HEK293T (cell line): ENCODE measurements around the gene OR5D13.

ENCODE experiments used
- BHLHE40 ChIP-seq: fragments of 450-650 bp; IDR thresholded peaks from 2 replicates; pipeline ENCODE4 v1.6.1; 2016; ENCODE audit warnings: mild to moderate bottlenecking, moderate library complexity, borderline replicate concordance
- ELF4 ChIP-seq: fragments of 450-650 bp; IDR thresholded peaks from 2 replicates; pipeline ENCODE4 v1.6.1; 2017; ENCODE audit warnings: antibody characterized with exemption
- FOXA1 ChIP-seq: fragments of 450-650 bp; IDR thresholded peaks from 2 replicates; pipeline ENCODE4 v1.6.1; 2016; ENCODE audit warnings: mild to moderate bottlenecking
- FOXM1 ChIP-seq: fragments of 450-650 bp; IDR thresholded peaks from 2 replicates; pipeline ENCODE4 v1.6.1; 2017; ENCODE audit warnings: mild to moderate bottlenecking, borderline replicate concordance
- HDGF ChIP-seq: fragments of 450-650 bp; IDR thresholded peaks from 2 replicates; pipeline ENCODE4 v1.6.1; 2017; ENCODE audit warnings: antibody characterized with exemption, borderline replicate concordance
- LEF1 ChIP-seq: fragments of 450-650 bp; IDR thresholded peaks from 2 replicates; pipeline ENCODE4 v1.6.1; 2017; ENCODE audit warnings: mild to moderate bottlenecking, borderline replicate concordance
- PKNOX1 ChIP-seq: fragments of 450-650 bp; IDR thresholded peaks from 2 replicates; pipeline ENCODE4 v1.6.1; 2016
- SUZ12 ChIP-seq: fragments of 450-650 bp; IDR thresholded peaks from 2 replicates; pipeline ENCODE4 v1.6.1; 2016; ENCODE audit warnings: mild to moderate bottlenecking
- ZNF384 ChIP-seq: fragments of 450-650 bp; IDR thresholded peaks from 2 replicates; pipeline ENCODE4 v1.6.1; 2016

DNA sequence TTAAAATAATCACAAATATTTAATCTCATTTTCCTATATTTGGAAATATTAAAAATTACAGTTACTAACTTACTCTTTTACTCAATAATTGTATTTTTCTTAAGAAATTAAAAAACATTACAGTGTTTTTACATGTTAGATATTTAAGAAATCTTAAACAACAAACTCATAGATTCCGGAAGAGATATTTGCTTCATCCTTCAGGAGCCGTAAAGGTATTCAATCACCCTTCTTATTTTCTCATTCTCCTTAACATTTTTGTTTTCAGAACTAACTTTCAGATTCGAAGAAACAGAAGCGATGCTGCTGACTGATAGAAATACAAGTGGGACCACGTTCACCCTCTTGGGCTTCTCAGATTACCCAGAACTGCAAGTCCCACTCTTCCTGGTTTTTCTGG, 46.1 kb downstream of the OR5D13 start, which contains the start of gene OR5D18:
- no peak for TF ChIP-seq FOXM1
- no peak for TF ChIP-seq ELF4
- TF ChIP-seq FOXA1 = no peak
- TF ChIP-seq ZNF384 = no peak
- no peak for TF ChIP-seq HDGF
- no peak for TF ChIP-seq BHLHE40
- TF ChIP-seq LEF1 = no peak
- no peak for TF ChIP-seq PKNOX1
- no peak for TF ChIP-seq SUZ12
